OCI-LY3 (cell line): ENCODE measurements around the gene MYZAP.

Experiments
- H2AFZ ChIP-seq: fragments of 200-600, 300-600 bp; shearing (Covaris generic); 2 replicates; pipeline ENCODE4 v1.6.0; 2014; ENCODE audit warnings: antibody characterized with exemption, low read depth, low read length
- H3K27ac ChIP-seq: fragments of 200-600, 300-600 bp; sonication (generic); 2 replicates; pipeline ENCODE4 v1.5.1; 2014; ENCODE audit warnings: mild to moderate bottlenecking, low read length, moderate library complexity, mixed read lengths
- H3K27me3 ChIP-seq: fragments of 200-600, 300-600 bp; sonication (generic); 2 replicates; pipeline ENCODE4 v1.6.1; 2014; ENCODE audit warnings: low read depth, low read length, mixed read lengths
- H3K36me3 ChIP-seq: fragments of 200-600, 300-600 bp; sonication (generic); replicated peaks from 2 replicates; pipeline ENCODE3; 2014; ENCODE audit warnings: low read depth, low read length, mixed read lengths
- H3K4me1 ChIP-seq: fragments of 300-600, 200-600 bp; sonication (generic); 2 replicates; pipeline ENCODE4 v1.6.1; 2014; ENCODE audit warnings: low read length, mixed read lengths
- H3K4me2 ChIP-seq: fragments of 200-600, 300-600 bp; sonication (generic); 2 replicates; pipeline ENCODE4 v1.6.1; 2014; ENCODE audit warnings: low read length, mixed read lengths
- H3K4me3 ChIP-seq: fragments of 300-600, 200-600 bp; sonication (generic); 2 replicates; pipeline ENCODE4 v1.5.1; 2014; ENCODE audit warnings: antibody characterized with exemption, mild to moderate bottlenecking, low read length, moderate library complexity
- H3K79me2 ChIP-seq: fragments of 300-600, 200-600 bp; shearing (Covaris generic); 2 replicates; pipeline ENCODE4 v1.6.1; 2014; ENCODE audit warnings: mild to moderate bottlenecking, low read length, mixed read lengths
- H3K9ac ChIP-seq: fragments of 300-600, 200-600 bp; shearing (Covaris generic); 2 replicates; pipeline ENCODE4 v1.6.0; 2014; ENCODE audit warnings: mild to moderate bottlenecking, low read length, moderate library complexity
- H3K9me3 ChIP-seq: fragments of 200-600, 300-600 bp; shearing (Covaris generic); 2 replicates; pipeline ENCODE4 v1.6.1; 2014; ENCODE audit warnings: low read length, mixed read lengths; ENCODE audit not compliant: insufficient read depth
- H4K20me1 ChIP-seq: fragments of 200-600, 300-600 bp; sonication (generic); 2 replicates; pipeline ENCODE4 v1.6.1; 2016; ENCODE audit warnings: low read length, mixed read lengths; ENCODE audit not compliant: insufficient read depth
- EZH2phosphoT487 ChIP-seq: fragments of 200-600 bp; shearing (Covaris generic); IDR thresholded peaks from 2 replicates; pipeline ENCODE4 v1.6.1; 2018; ENCODE audit warnings: antibody characterized with exemption, mixed run types, low read depth
- TF ChIP-seq, protein P1 (sequence below): fragments of 200-600, 300-600 bp; sonication (generic); IDR thresholded peaks from 2 replicates; pipeline ENCODE4 v1.5.1; 2014; ENCODE audit warnings: antibody characterized with exemption, low read length, low read depth

MYZAP gene

DNA sequence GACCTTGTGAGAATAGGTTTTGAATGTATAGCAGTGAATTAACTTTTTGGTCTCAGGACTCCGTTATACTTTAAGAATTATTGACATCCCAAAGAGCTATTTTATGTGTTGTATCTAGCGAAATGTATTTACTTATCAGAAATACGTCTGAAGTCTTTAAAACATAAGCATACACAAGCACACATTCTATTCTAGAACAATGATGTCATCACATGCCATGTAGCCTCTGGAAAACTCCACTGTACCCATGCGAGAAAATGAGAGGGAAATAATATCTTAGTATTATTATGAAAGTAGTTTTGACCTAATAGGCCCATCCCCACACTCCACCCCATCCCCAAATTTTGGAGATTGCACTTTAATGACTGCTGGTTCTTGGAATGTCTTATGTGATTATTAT lies 116.3 kb downstream of the MYZAP start:
- peaks cover 6% of the 10 kb centered on the region; the same call in 1 of the 2 replicates for H4K20me1 ChIP-seq
- H3K4me2 ChIP-seq = peak overlapping the region; percentile 90
- H3K36me3 ChIP-seq = peaks cover 41% of the 10 kb centered on the region
- H3K9me3 ChIP-seq = no peaks in the 10 kb centered on the region
- no peak overlapping the region for H3K27ac ChIP-seq
- peaks cover 55% of the 10 kb centered on the region for H3K79me2 ChIP-seq
- peaks cover 17% of the 10 kb centered on the region for H3K4me1 ChIP-seq
- TF ChIP-seq, protein P1, sequence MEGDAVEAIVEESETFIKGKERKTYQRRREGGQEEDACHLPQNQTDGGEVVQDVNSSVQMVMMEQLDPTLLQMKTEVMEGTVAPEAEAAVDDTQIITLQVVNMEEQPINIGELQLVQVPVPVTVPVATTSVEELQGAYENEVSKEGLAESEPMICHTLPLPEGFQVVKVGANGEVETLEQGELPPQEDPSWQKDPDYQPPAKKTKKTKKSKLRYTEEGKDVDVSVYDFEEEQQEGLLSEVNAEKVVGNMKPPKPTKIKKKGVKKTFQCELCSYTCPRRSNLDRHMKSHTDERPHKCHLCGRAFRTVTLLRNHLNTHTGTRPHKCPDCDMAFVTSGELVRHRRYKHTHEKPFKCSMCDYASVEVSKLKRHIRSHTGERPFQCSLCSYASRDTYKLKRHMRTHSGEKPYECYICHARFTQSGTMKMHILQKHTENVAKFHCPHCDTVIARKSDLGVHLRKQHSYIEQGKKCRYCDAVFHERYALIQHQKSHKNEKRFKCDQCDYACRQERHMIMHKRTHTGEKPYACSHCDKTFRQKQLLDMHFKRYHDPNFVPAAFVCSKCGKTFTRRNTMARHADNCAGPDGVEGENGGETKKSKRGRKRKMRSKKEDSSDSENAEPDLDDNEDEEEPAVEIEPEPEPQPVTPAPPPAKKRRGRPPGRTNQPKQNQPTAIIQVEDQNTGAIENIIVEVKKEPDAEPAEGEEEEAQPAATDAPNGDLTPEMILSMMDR = no peak
- TF ChIP-seq EZH2phosphoT487 = no peak
- H2AFZ ChIP-seq = no peak overlapping the region
- H3K27me3 ChIP-seq = no peaks in the 10 kb centered on the region
- peak overlapping the region; percentile 94; the same call in 1 of the 2 replicates for H3K9ac ChIP-seq
- H3K4me3 ChIP-seq = peak overlapping the region; percentile 90

DNA sequence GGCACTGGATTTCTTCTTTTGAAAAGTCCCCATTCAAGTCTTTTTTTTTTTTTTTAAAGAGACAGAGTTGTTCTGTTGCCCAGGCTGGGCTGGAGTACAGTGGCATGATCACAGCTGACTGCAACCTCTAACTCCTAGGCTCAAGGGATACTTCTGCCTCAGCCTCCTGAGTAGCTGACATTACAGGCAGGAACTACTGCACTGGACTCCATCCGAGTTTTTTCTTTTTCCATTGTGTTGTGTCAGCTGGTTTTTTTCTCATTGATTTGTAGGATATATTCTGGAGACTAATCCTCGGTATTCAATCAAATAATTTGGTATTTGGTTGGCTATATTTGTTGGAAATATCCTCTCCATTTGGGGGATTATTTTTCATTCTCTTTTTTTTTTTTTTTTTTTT lies 126.6 kb downstream of the MYZAP start:
- TF ChIP-seq, protein P1 = no peak
- no peak for TF ChIP-seq EZH2phosphoT487
- Histone ChIP-seq H2AFZ (no peak overlapping the region), H4K20me1 (no peaks in the 10 kb centered on the region), H3K4me2 (no peak overlapping the region), H3K27ac (no peak overlapping the region), H3K9me3 (no peaks in the 10 kb centered on the region), H3K4me1 (no peaks in the 10 kb centered on the region), H3K79me2 (no peaks in the 10 kb centered on the region), H3K27me3 (no peaks in the 10 kb centered on the region), H3K36me3 (peaks cover 34% of the 10 kb centered on the region), H3K9ac (no peak overlapping the region), H3K4me3 (no peak overlapping the region)

DNA sequence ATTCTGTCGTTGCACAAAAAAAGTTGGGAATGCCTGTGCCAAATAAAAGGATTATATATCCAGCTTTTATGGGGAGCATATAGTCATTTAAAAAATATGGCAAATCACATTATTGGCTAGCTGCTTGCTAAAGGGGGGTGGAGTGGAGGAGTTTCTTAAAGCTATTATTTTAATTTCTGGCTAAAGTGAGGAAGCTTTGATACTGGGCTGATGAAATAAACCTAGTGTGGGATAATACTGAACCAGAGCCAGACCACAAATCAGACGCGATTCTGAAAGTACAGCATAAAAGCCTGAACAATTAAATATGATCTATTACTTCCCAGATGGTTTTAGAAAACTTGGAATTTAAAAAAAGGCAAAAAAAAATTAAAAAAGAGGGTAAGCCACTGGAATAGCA lies 129.2 kb downstream of the MYZAP start:
- no peaks in the 10 kb centered on the region for H4K20me1 ChIP-seq
- no peaks in the 10 kb centered on the region for H3K79me2 ChIP-seq
- no peaks in the 10 kb centered on the region for H3K4me1 ChIP-seq
- H2AFZ ChIP-seq = no peak overlapping the region
- H3K4me3 ChIP-seq = no peak overlapping the region
- TF ChIP-seq, protein P1 = no peak
- TF ChIP-seq EZH2phosphoT487 = no peak
- H3K4me2 ChIP-seq = no peak overlapping the region
- no peaks in the 10 kb centered on the region for H3K27me3 ChIP-seq
- no peak overlapping the region for H3K9ac ChIP-seq
- no peaks in the 10 kb centered on the region for H3K9me3 ChIP-seq
- H3K27ac ChIP-seq = no peak overlapping the region
- H3K36me3 ChIP-seq = peaks cover 31% of the 10 kb centered on the region

DNA sequence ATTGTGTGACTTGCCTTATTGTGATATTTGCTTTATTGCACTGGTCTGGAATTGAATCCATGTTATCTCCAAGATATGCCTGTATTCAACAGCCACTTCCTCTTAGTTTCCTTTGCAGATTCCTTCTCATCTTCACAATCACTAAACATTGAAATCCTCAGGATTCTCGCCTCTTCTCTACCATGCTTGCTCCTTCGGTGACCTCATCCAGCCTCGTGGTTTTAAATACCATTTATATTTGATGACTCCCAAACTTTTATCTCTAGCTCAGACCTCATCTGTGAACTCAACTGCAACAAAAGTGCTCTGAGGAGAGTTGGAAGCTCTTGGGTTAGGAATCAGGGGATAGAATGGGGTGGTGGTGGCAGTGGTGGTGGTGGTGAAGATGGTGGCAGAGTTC lies 134.7 kb downstream of the MYZAP start:
- Histone ChIP-seq H3K4me1 (no peaks in the 10 kb centered on the region), H3K4me2 (no peak overlapping the region), H3K36me3 (peaks cover 7% of the 10 kb centered on the region), H3K27me3 (no peaks in the 10 kb centered on the region), H3K9me3 (no peaks in the 10 kb centered on the region), H2AFZ (no peak overlapping the region), H4K20me1 (no peaks in the 10 kb centered on the region), H3K27ac (no peak overlapping the region), H3K4me3 (no peak overlapping the region), H3K9ac (no peak overlapping the region), H3K79me2 (no peaks in the 10 kb centered on the region)
- TF ChIP-seq, protein P1 = no peak
- no peak for TF ChIP-seq EZH2phosphoT487
